Measurements from ENCODE around the gene DIABLO.

GRCh38 chr12:122201381-122201780 lies 24.5 kb downstream of the DIABLO start:
- TF ChIP-seq, protein P1, sequence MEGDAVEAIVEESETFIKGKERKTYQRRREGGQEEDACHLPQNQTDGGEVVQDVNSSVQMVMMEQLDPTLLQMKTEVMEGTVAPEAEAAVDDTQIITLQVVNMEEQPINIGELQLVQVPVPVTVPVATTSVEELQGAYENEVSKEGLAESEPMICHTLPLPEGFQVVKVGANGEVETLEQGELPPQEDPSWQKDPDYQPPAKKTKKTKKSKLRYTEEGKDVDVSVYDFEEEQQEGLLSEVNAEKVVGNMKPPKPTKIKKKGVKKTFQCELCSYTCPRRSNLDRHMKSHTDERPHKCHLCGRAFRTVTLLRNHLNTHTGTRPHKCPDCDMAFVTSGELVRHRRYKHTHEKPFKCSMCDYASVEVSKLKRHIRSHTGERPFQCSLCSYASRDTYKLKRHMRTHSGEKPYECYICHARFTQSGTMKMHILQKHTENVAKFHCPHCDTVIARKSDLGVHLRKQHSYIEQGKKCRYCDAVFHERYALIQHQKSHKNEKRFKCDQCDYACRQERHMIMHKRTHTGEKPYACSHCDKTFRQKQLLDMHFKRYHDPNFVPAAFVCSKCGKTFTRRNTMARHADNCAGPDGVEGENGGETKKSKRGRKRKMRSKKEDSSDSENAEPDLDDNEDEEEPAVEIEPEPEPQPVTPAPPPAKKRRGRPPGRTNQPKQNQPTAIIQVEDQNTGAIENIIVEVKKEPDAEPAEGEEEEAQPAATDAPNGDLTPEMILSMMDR (IDR thresholded peaks at IDR 0.05): no peak
- no peak for TF ChIP-seq POLR2A (IDR thresholded peaks at IDR 0.05)

Measured in Peyer's patch (tissue), 4 donors.